Raji (cell line): ENCODE data around the gene CNTN5.

Experiments
- POLR2A ChIP-seq: IDR thresholded peaks from 2 replicates; pipeline ENCODE4 v1.6.1; 2011; ENCODE audit warnings: low read depth, low read length, control low read depth; ENCODE audit not compliant: insufficient read depth

The CNTN5 gene

DNA sequence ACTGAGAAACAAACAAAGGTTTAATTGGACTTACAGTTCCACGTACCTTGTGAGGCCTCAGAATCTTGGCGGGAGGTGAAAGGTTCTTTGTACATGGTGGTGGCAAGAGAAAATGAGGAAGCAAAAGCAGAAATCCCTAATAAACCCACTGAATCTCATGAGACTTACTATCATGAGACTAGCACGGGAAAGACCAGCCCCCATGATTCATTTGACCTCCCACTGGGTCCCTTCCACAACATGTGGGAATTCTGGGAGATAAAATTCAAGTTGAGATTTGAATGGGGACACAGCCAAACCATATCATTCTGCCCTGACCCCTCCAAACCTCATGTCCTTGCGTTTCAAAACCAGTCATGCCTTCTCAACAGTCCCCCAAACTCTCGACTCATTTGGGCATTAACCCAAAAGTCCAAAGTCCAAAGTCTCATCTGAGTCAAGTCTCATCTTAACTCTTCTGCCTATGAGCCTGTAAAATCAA lies 617.4 kb downstream of the CNTN5 start:
- no peak for TF ChIP-seq POLR2A

DNA sequence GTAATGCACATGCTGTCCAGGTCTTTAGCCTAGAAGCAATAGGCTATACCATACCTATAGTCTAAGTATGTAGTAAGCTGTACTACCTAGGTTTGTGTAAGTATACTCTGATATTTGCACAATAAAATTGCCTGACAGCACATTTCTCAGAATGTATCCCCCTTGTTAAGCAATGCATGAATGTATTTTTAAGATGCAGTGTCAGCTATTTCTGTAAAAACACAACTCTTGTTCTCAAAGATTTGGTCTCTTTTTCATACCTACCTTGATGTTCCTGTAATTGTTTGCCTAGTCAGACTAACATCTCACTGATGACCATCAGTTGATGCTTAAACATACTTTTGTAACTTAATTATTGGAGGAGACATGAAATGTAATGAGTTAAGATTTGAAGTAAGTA lies 619.9 kb downstream of the CNTN5 start:
- no peak for TF ChIP-seq POLR2A

- no peak for TF ChIP-seq POLR2A
Observed at GRCh38 chr11:99645934-99646333, 625.2 kb downstream of the CNTN5 start.

DNA sequence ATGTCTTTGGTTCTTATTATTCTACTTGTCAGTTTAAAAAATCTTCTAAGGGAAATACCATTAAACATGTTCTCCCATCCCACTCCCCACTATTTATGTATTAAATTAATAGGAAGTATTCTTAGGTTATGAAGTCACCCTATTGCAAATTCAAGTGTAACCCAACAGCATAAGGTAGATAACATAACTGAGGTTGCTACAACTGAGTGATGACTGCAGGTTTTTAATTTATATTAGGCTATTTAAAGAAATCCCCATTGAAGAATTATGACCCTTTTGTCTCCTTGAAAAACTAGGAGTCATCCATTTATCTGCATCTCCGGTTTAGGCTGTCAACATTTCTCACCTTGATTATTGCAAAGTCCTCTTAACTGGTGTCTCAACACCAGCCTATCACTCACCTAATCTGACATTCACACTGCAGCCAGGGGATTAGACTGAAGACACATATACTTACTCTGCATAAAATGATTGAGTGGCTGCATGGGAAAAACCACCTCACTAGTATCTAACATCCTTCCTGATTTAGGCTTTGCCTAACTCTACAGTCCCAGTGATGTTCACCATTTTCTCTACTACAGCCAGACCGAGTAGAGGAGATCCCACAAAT lies 649.4 kb downstream of the CNTN5 start:
- no peak for TF ChIP-seq POLR2A

GRCh38 chr11:99671808-99672409 lies 651.2 kb downstream of the CNTN5 start:
- no peak for TF ChIP-seq POLR2A

GRCh38 chr11:99676292-99676691 lies 655.5 kb downstream of the CNTN5 start:
- no peak for TF ChIP-seq POLR2A

GRCh38 chr11:99682171-99682570 lies 661.4 kb downstream of the CNTN5 start:
- TF ChIP-seq POLR2A, result no peak

DNA sequence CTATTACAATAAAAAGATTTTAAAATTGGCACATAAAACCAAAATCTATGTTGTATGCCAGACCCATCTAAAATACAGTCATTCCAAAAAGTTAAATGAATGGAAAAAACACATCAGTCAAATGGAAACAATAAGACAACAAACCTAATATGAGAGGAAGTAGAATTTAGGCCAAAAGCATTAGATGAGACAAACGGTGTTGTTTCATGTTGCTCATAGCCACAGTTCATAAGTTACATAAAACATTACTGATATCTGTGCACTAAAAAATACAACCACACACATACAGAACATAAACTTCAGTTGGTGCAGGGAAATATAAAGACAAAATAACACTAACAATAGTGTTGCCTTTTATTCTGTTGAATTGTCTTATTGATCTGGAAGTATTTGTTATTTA lies 661.9 kb downstream of the CNTN5 start:
- no peak for TF ChIP-seq POLR2A

DNA sequence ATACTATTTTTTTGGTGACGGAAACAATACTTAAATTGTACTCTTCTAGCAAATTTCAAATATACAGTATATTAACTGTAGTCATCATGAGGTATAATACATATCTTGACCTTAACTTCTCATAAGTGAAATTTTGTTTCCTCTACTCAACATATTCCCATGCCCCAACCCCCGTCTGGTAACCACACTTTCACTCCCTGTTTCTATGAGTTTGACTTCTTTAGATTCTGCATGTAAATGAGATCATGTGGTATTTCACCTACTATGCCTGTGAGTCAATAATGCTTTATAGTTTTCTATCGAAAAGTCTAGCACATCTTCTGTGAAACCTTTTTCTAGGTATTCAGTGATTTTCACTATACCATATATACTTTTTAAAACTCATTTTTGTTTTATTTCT lies 663.2 kb downstream of the CNTN5 start:
- no peak for TF ChIP-seq POLR2A

GRCh38 chr11:99686838-99687237 lies 666.1 kb downstream of the CNTN5 start:
- no peak for TF ChIP-seq POLR2A

- no peak for TF ChIP-seq POLR2A
Observed at GRCh38 chr11:99687320-99687719, 666.6 kb downstream of the CNTN5 start.

GRCh38 chr11:99693941-99694492 lies 673.3 kb downstream of the CNTN5 start:
- no peak for TF ChIP-seq POLR2A

DNA sequence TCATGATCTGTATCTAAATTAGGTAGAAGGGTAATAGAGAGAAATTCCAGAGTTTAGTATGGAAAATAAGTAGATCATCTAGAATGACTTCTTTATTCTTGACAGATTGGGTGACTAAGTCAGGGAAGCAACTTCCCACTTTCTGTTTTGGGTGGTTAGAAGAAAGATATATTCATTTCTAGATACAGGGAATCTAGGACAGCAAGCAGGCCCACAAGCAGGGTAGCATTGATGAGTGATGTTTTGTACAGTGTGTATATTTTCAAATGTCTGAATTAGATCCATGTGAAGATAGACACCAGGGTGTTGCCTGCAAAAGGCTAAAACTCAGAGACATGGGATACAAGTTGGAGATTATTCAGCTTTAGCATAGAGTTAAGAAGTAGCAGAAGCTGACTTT lies 674.4 kb downstream of the CNTN5 start:
- TF ChIP-seq POLR2A, result no peak

DNA sequence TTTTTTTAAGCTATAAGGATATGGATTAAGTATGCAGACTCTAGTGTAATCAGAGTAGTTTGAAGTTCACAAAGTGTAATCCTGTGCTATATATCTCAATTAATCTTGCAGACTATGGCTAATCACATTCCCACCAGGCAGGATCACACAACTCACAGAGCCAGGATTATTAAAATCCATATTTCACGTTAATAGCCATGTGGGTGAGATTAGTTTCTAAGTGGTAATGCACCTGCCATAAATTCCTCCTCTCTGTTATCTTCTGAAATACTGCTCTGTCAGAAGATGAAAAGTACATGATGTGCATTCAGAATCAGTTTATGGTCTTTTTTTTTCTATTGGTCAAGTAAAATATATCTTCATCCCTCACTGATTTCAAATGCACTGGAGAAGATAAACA lies 686.1 kb downstream of the CNTN5 start:
- no peak for TF ChIP-seq POLR2A

- no peak for TF ChIP-seq POLR2A
Observed at GRCh38 chr11:99708928-99709672, 688.4 kb downstream of the CNTN5 start.

DNA sequence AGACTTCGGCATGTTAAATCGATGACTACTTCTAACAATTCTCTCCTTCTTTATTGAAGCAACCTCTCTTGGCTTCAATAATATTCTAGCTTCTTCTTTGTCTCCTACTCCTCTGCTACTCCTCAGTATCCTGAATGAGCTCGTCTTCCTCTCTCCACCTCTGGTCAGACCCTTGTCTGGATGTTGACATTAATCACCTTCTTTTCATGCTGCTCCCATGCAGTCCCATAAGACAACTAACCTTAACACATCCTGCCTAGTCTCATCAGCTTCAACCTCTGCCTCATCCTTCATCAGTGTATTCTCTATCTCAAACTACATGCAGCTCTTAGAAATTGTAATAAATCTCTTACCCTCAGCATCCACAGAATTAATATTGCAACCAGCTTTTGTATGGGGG lies 695.6 kb downstream of the CNTN5 start:
- TF ChIP-seq POLR2A, result no peak

DNA sequence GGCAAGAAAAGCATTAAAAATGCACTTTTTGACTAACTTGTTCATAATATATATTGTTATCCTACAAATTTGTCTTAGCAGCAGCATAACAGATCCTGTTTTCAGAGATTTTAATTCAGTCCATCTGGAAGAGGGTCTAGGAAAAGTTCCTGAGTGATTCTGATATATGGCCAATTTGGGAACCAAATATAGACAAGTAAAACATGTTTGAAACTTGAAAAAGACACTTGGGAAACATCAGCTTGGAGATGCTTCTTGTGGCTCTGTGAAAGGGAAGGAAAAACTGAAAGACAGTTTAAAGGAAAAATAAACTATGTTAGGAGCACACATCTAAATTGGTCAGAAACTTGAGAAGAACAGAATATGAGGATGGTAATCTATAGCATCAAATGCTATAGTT lies 697.5 kb downstream of the CNTN5 start:
- TF ChIP-seq POLR2A, result no peak
